Activated CD8-positive, alpha-beta memory T cell treated with anti-CD3 and anti-CD28 coated beads, Interleukin-2, amount 50 U/mL, for 1 hour (primary cell): ENCODE results near the gene CPEB3.

ENCODE experiments used
- DNase-seq: peaks from one replicate; pipeline ENCODE4 v3.0.0-alpha.2; 2020; ENCODE audit errors: extremely low read depth

The CPEB3 gene

GRCh38 chr10:92213049-92213448 lies 77.8 kb downstream of the CPEB3 start:
- DNase-seq, result no peak

GRCh38 chr10:92208736-92209135 lies 82.1 kb downstream of the CPEB3 start:
- DNase-seq, result no peak

- no peak for DNase-seq
These were observed 82.6 kb downstream of the CPEB3 start for GRCh38 chr10:92208157-92208720.

- DNase-seq, result no peak
These were observed 83.8 kb downstream of the CPEB3 start for GRCh38 chr10:92207061-92207460.

GRCh38 chr10:92203919-92204623 lies 86.8 kb downstream of the CPEB3 start:
- no peak for DNase-seq

GRCh38 chr10:92202536-92202935 lies 88.3 kb downstream of the CPEB3 start:
- no peak for DNase-seq

- no peak for DNase-seq
These were observed 90.3 kb downstream of the CPEB3 start for GRCh38 chr10:92200564-92200963.

- DNase-seq, result no peak
These were observed 103.8 kb downstream of the CPEB3 start for GRCh38 chr10:92187101-92187500.

- no peak for DNase-seq
These were observed 105.9 kb downstream of the CPEB3 start for GRCh38 chr10:92184977-92185376.

- DNase-seq, result no peak
These were observed 107.7 kb downstream of the CPEB3 start for GRCh38 chr10:92183199-92183598.

- DNase-seq, result no peak
These were observed 109.3 kb downstream of the CPEB3 start for GRCh38 chr10:92181575-92181974.

- DNase-seq, result no peak
These were observed 110.5 kb downstream of the CPEB3 start for GRCh38 chr10:92180399-92180798.

- DNase-seq, result no peak
These were observed 113.3 kb downstream of the CPEB3 start for GRCh38 chr10:92177546-92177945.

GRCh38 chr10:92175164-92175563 lies 115.7 kb downstream of the CPEB3 start:
- no peak for DNase-seq

GRCh38 chr10:92173996-92174395 lies 116.9 kb downstream of the CPEB3 start:
- no peak for DNase-seq

- no peak for DNase-seq
These were observed 126.7 kb downstream of the CPEB3 start for GRCh38 chr10:92164036-92164696.

- DNase-seq, result no peak
These were observed 128.3 kb downstream of the CPEB3 start for GRCh38 chr10:92162541-92162940.

GRCh38 chr10:92156874-92157773 lies 133.8 kb downstream of the CPEB3 start:
- no peak for DNase-seq

- DNase-seq, result no peak
These were observed 140.1 kb downstream of the CPEB3 start for GRCh38 chr10:92150823-92151222.

- DNase-seq, result no peak
These were observed 141.6 kb downstream of the CPEB3 start for GRCh38 chr10:92149261-92149660.

- no peak for DNase-seq
These were observed 144.1 kb downstream of the CPEB3 start for GRCh38 chr10:92146781-92147180.

- no peak for DNase-seq
These were observed 144.8 kb downstream of the CPEB3 start for GRCh38 chr10:92146107-92146506.
